Stimulated activated CD8-positive, alpha-beta memory T cell treated with anti-CD3 and anti-CD28 coated beads, Interleukin-7, amount 100 ng/mL, for 1 hour (primary cell): ENCODE results near the gene PARVB.

Experiments
- DNase-seq, 2 donors: peaks; one replicate each; pipeline ENCODE4 v3.0.0-alpha.2; 2020; ENCODE audit warnings: low read depth in 2 of 2

PARVB gene

DNA sequence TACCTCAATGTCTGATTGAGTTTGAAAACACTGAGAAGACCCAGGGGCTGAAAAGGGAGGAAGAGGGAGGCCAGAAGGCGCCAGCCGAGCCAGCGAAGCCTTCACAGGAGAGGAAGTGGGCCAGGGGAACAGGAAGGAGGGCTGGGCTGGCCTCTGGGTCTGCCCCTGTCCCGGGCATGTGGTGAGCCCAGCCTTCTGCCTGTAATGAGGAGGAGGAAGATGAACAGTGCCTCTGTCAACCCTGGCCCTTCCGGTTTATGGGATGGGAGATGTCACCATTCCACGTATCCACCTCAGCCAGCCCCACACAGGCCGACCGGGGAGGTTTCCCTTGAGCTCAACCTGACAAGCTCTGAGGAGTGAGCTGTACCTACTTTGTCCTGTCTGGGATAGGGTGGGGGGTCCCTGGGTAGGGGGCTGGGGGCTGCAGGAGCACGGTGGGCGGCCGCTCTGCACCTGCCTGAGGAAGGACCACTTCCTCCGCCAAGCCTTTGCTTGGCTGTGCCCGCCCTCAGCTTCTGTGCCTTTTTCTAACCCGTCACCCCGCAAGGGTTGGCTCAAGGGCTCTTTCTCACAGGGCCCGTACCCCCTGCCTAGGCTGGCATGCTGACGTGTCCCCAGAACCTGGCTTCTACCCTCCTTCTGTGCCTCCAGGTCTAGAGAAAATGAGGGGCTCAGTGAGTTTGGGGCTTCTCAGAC is 158.6 kb downstream of the PARVB start:
- no peak for DNase-seq

DNA sequence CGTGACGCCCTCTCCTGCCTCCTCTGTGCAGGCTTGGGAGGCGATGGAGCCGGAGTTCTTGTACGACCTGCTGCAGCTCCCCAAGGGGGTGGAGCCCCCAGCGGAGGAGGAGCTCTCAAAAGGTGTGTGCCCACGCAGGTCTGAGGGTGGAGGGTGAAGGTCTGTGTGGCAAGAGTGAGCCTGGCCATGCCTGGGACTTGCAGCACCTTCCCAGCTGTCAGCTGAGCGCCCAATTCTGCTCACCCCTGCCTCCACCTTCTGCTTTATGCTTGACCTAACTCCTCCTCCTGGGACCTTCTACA is 159.1 kb downstream of the PARVB start:
- no peak for DNase-seq

DNA sequence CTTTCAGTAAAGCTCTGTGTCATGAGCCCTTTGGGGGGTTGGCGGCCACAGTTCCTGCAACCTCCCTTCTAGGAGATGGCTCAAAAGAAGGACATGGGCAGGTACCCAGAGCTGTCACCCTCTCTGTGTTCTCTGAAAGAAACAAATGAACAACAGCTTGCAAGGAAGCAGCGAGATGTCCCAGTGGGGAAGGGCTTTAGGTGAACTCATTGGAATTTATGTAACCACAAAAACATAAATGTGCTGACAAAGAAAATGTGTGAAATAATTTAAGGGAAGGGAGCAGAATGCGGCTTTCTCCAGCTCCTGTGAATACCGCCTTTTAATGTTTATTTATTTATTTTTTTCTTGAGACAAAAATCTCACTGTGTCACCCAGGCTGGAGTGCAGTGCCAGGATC is 159.9 kb downstream of the PARVB start:
- DNase-seq = no peak

- DNase-seq = no peak
Observed at GRCh38 chr22:44185237-44186120, 161.4 kb downstream of the PARVB start.

- no peak for DNase-seq
Observed at GRCh38 chr22:44186121-44186510, 162.0 kb downstream of the PARVB start.

DNA sequence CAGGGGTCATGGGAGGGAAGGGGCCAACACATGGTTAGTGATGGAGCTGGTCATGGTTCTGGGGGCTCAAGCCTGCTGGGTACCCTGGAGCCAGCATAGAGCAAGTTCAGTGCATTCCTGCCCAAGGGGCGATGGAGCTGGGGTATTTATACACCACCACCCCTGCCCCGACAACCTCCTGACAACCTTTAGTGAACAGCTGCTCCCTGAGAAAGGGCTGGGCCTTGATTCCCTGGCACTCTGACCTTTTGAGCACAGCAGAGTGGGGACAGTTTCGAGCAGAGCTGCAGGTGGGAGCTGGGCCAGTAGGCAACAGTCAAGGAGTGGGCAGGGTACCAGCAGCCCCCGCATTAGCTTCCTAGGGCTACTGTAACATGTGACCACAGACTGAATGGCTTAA is 162.6 kb downstream of the PARVB start:
- no peak for DNase-seq

- no peak for DNase-seq
Observed at GRCh38 chr22:44187652-44188230, 163.6 kb downstream of the PARVB start.

GRCh38 chr22:44188316-44188715 is 164.2 kb downstream of the PARVB start:
- no peak for DNase-seq

- no peak for DNase-seq
Observed at GRCh38 chr22:44188986-44189630, 165.0 kb downstream of the PARVB start.

- DNase-seq = no peak
Observed at GRCh38 chr22:44190381-44190976, 166.4 kb downstream of the PARVB start.

DNA sequence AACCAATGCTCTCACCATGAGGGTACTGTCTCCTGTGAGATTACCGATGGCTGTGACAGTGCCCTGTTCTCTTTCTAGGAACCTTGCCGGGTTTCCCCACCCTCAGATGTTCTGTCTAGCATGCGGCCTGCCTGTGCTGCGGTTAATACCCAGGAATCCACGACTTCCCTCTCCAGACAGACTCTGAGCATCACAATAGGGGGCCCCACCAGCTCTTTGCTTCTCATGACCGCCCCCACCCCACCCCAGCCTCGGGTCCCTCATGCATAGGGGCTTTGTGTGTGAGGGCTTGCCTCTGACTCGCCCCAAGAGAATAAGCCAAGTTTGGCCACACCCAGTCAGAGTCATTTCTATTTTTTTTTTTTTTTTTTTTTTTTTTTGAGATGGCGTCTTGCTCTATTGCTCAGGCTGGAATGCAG is 166.9 kb downstream of the PARVB start:
- no peak for DNase-seq

GRCh38 chr22:44192098-44192815 is 168.2 kb downstream of the PARVB start:
- DNase-seq = no peak

DNA sequence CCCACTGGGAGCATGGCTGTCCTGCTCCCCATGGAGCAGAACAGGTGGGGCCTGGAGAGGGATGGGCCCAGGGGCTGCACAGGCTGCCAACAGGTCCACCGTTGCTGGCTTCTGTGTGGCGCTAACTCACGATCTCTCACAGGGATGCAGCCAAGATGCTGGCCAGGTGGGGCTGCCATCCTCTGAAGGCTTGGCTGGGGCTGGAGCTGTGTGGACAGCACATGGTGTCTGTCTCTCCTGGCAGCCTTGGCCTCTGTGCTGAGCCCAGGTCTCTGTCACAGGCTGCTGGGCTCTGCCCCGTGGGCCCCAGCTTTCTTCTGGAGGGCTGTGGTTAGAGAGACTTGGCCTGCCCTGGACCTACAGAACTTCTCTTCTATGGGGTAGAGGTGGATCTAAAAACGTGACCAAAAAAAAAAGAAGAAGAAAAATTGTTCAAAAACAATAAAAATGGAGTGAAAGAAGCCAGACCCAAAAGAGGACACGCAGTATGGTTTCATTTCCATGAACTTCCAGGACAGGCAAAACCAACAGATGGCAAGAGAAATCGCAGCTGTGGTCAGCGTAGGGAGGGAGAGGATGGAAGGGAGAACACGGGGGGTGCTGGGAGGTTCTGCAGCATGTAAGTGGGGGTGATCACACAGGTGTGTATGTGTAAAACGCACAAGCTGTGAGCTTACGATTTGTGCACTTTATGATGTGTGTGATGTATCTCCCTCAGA is 168.9 kb downstream of the PARVB start:
- no peak for DNase-seq

- no peak for DNase-seq
Observed at GRCh38 chr22:44193535-44193891, 169.4 kb downstream of the PARVB start.

DNA sequence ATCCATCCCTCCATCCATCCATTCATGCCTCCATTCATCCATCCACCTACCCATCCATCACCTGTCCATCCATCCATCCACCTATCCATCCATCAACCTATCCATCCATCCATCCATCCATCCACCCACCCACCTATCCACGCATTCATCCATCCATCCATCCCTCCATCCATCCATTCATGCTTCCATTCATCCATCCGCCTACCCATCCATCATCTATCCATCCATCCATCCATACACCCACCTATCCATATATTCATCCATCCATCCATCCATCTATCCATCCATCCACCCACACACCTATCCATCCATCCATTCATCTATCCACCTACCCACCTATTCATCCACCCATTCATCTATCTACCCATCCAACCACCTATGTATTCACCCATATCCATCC is 170.5 kb downstream of the PARVB start:
- DNase-seq = no peak

DNA sequence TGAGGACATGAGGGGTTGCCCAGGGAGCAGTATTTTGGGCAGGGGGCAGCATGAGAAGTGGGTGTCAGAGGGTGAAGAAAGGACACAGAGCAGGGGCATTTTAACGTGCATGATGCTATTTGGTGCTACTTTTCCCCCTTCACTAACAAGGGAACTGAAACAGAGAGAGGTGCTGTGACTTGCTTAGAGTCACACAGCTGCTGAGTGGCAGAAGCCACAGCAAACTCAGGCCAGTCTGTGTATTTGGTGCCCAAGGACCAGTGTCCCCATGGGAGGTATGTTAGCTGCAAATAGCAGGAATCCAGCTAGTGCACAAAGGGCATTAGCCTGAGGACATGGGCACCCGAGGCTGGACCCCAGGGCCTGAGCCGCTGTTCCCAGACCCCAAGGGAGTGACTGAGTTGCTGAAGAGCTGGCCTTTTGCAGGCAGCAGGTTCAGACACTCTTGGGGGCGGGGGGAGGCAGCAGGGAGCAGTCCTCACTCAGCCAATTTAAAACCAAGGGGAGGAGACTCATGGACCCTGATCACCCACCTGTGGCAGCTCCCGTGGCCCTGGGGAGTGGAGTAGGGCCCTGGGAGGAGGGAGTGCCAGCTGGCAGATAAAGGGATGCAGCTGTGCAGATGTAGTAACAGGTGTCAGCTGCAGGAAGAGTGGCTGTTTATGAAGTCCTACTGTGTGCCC is 171.2 kb downstream of the PARVB start:
- DNase-seq = no peak

- DNase-seq = no peak
Observed at GRCh38 chr22:44196241-44196640, 172.1 kb downstream of the PARVB start.

- no peak for DNase-seq
Observed at GRCh38 chr22:44196731-44197131, 172.6 kb downstream of the PARVB start.

DNA sequence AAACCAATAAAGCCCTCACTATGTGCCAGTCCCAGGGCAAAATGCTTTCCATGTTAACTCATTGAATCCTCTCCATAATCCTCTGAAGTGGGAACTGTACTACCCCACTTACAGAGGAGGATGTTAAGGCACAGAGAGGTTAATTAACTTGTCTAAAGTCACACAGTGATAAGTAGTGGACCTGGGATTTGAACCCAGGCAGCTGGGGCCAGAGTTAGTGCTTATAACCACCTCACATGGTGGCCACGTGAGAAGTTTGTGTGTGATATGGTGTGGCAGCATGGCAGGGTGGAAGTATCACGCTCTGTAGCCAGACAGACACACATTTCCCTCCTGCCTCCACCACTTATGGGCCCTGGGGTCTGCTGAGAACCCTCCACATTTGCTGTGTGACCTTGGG is 173.2 kb downstream of the PARVB start:
- DNase-seq = no peak

GRCh38 chr22:44199164-44199563 is 175.1 kb downstream of the PARVB start:
- DNase-seq = no peak
